Stimulated activated CD4-positive, alpha-beta T cell treated with anti-CD3 and anti-CD28 coated beads, Interleukin-1b, Interleukin-23, amount 100 ng/mL, for 4 hours (primary cell): ENCODE data around the gene SUGCT.

Experiments used
- DNase-seq, 2 donors: peaks; one replicate each; pipeline ENCODE4 v3.0.0-alpha.2; 2020; ENCODE audit warnings: low read depth in 2 of 2

Gene SUGCT

DNA sequence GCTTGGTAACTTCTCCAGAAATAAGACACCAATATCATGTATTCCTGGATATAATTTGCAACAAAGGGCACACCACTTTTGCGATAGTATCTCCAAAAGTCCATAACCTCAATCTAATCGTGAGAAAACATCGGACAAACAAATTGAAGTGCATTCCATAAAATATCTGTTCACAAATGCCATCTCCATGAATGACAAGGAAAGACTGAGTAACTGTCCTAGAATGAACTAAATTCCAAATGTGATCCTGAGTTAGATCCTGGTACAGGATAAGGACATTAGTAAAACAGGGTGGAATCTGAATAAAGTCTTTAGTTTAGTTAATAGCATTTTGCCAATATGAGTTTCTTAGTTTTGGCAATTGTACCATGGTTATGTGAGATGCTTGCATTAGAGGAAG is 384.2 kb downstream of the SUGCT start:
- no peak for DNase-seq

DNA sequence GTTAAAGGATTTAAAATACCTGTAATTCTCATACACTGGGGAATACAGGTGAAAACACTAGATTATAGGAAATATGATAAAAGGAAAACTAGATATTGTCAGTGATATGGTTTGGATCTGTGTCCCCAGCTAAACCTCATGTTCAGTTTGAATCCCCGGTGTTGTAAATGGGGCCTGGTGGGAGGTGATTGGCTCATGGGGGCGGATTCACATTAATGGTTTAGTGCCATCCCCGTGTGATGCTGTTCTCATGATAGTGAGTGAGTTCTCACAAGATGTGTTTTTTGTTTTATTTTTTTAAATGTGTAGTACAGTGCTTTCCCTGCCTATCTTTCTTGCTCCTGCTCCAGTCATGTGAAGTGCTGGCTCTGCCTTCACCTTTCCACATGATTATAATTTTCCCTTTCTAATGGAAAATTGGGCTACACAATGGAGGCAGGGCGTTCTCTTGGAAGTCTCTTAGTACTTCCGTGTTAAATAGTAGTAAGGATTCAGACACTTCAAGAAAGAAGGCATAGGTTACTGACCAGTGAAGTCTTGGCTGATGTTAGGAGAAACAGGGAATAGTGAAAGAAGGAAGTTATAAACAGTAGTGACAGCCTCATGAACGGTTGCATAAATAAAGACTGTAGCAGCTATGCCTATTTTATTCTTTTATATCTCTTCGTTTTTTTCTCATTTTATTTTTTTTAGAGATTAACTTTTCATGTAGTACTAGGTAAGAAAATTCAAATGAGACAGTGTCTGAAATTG is 386.4 kb downstream of the SUGCT start:
- no peak for DNase-seq

DNA sequence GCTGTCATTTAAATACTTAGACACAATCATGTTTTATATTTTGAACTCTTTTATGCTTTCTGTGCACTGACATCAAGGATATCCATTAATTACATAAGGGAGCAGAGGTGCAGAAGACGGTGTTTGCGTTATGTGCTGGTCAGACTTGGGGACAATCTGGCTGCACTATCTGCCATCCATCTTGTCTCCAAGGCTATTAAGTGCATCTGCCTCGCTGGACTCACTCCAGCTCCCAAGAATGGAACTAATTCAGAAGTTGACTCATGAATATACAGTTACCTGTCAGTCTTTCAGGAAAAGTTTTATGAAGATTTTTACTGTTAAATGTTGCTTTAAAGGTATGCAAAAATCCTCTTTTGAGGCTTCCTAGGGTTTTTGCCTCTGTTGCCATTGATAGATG is 391.0 kb downstream of the SUGCT start:
- DNase-seq: no peak

DNA sequence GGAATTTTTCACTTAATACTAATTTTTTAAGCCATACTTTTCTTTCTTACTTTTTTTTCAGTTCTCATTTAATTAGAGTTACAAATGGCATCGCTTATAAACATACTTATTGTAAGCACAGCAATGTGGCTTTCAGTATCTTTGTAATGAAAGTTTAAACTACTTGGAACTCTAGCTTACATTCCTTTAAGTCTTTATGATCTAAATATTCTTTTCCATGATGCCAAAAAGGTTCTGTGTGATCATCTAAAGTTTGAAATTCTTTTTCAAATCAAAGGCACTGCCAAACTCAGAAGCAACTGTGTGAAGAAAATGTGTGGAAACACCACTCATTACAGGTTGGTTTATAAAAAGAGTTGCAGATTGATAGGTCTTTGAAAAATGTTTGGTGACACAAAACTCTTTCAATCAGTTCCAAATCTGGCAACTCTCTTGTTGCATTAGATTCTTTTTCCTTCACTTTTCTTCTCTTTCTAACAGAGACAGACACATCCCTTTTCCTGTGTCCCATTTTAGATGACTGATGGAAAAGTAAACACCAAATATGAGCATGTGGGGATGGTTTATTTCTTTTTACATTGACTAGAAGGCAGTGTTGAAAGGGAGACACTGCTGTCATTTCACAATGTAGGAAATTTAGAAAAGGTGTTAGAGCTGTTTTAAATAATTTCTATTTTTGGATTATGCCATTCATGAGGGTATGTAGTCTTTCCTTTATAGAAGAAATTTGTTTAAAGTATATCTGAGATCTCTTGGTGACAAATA is 392.3 kb downstream of the SUGCT start:
- DNase-seq: no peak

DNA sequence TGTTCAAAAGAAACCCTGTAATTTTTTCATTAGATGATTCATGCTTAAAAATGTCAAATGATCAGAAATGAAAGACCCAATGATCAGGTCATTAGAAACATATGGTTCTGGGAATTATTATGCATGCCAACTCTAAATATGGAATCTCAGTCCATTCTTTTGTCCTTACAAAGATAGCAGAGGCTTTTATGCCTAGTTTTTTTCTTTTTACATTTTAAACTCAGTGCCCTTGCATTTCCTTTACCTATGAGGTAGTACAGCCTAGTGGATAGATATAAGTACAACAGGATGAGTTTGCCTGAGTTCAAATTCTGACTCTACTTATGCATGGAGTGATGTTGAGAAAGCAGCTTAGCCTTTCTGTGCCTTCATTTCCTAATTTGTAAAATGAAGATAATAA is 392.9 kb downstream of the SUGCT start:
- no peak for DNase-seq

DNA sequence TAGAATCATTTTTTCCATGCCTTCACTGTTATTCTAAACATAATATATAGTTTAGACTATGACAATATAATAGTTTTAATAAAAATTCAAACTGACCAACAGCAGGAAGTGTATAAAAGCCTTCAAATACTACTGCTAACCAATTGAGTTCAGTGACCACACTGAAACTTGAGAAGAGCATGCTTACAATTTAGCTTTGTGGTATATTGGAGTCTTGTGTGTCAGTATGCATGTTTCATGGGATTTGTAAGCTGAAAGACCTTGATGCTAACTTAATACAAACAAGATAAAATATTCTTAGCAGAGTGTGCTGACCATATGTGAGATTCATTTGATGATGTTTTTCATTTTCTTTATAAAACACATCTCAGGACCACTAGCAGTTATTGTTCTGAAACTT is 395.5 kb downstream of the SUGCT start:
- no peak for DNase-seq

DNA sequence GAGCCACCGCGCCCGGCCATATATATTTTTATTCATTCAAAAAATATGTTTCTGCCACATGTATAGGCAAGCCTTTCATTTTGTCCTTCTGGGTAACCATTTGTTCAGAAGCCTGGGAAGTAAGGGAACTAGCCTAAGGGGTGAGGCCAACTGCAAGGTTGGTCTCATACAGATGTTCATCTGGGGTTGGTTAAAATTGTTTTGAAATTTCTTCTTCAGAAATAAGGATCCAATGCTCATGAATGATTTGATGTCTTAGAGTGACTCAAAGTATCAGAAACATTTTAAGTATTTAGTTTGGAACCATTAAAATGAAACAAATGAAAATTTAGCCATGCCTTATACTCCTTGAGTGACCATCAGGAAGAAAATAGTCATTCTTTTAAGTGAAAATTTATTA is 397.2 kb downstream of the SUGCT start:
- DNase-seq: no peak

DNA sequence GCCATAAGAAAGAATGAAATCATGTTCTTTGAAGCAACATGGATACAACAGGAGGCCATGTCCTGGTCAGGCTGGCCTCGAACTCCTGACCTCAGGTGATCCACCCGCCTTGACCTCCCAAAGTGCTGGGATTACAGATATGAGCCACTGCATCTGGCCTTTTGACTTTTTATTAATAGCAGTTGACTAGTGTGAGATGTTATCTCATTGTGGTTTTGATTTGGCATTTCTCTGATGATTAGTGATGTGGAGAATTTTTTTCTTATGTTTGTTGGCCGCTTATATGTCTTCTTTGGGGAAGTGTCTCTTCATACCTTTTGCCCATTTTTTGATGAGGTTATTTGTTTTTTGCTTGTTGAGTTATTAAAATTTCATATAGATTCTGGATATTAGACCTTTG is 400.9 kb downstream of the SUGCT start:
- DNase-seq: no peak

DNA sequence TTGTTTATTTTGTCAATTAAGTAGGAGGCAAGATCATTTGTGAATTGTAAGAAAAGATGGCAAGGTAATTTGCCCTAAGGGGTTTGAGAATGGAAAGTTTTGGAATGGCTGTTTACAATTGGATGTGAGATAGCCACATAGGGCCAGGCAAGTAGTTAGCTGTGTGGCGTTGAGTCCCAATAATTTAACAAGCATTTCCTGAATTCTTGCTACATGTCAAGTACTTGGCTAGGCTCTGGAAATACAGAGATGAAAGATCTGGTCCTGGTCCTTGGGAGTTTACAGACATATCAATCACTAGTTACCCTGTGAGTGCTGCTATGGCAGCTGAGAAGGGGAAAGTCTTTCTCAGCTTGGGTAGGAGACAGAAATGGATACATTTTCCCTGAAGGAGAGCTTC is 401.6 kb downstream of the SUGCT start:
- DNase-seq: no peak

DNA sequence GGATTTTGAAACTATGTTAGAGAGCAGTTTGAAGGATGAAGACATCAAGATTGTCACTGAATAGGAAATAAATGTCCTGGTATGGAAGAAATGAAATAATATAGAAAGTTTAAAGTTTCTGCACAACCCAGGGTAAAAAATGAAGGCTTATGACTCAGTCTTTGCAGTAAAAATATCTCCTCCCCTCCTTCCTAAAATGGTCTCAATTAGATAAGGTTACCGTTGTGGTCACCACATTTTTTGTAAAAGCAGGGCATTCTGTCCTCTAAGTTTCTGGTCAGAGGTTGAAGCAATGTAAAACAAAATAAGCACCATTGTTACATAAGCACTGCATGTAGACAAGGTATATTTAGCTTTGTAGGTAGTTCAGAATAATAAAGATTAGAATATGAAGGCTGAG is 403.5 kb downstream of the SUGCT start:
- DNase-seq: no peak

DNA sequence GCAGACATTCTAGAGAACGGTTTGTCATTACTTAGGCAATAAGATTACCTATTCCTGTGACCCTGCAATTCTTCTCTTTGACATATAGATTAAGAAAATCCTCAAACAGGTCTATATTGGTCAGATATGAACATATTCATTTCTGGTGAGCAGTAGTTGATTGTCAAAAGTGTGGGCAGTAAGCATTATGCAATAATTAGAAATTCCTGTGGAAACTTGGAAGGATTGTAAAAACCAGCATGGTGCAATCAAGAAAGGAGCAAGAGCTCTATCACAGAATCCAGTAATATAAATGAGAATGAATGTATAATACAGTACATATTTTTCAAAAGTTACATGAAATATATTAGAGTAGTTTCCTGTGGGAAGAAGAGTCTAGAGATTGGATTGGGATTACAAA is 406.5 kb downstream of the SUGCT start:
- no peak for DNase-seq

DNA sequence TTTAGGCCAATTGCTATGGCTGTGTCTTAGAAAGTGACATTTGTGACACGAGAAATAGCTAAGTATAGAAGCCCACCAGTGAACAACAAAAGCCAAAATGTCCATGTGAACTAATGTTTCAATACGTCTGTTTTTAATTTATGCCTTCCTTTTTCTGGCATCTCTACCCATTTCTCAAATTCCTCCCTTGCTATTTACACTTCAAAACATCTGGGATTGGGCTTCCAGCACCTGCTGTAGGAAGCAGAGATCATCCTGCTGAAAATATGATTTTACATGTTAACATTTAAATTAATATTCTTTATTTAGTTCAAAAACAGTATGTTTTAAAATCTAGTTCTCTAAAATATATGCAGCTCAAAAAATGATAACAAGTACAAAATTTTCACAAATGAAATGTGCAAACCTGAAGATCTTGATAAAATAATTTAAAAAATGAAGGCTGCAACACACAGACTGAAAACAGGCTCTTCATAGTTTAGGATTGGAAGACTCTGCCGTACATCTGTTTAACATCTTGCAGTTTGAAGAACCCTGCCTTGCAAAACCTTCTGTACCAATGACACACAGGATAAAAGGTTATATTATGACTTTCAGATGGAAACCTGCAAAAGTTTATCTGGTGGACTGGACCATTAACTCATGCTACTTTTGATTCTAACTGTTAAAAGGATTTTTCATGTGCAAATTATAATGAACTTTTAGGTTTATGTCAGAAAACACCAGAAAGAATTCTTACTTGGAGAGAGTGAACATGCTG is 408.4 kb downstream of the SUGCT start:
- no peak for DNase-seq

DNA sequence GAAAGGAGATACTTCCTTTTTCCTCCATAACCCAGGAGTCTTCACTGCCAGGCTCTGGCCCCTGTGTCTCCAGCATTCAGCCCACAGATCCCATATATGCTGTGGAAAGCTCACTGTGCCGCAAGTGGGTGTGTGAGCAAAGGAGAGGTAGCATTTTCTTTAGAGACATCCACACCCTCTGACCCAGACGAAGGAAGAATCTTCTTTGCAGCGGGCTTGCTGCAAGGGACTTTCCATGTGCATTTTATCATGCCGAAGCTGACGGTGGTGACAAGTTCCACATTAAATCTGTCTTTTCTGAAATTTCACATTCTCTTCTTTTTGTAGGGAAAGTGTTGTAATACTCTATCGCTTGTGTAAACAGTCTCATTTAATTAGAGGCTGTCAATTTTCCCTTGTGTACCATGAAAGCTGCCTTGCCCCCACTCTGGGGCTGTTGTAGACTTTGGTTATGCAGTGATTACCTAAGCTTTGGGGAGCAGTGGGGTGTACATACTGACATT is 409.5 kb downstream of the SUGCT start:
- DNase-seq: no peak

DNA sequence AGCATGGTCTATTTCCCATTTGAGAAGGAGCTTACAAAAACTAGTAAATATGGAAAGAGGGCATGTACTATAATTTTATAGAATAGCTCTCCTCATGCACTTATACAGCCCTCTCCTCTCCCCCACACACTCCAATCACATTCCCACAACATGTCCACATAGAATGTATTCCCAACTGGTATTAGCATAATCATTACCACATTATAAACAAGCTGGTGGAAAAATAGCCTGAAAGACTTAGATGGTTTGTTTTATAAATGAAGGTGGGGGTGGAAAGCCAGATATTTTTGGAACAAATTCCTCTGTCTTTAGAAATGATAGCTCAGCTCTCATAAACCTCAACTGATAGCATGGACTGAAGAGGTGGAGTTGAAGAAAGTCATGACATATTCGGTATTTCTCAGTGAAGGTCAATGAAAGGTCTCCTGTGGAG is 410.1 kb downstream of the SUGCT start:
- DNase-seq: no peak

DNA sequence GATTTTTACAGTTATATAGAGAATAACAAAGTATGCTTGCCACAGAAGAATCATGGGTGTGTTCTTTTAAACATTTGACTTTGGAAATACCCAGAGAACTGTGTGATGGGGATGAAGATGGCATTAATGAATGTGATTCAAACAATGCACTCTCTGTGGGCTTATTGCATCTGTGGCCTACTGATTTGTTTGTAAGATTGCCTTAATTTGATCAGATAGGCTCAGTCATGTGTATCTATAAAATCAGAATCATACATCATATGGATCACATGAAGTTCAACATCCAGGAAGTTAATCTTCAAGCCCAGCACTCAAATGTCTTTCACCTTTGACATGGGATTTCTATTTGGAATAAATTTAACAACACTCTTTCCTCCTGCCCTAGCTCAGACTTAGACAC is 410.9 kb downstream of the SUGCT start:
- no peak for DNase-seq

DNA sequence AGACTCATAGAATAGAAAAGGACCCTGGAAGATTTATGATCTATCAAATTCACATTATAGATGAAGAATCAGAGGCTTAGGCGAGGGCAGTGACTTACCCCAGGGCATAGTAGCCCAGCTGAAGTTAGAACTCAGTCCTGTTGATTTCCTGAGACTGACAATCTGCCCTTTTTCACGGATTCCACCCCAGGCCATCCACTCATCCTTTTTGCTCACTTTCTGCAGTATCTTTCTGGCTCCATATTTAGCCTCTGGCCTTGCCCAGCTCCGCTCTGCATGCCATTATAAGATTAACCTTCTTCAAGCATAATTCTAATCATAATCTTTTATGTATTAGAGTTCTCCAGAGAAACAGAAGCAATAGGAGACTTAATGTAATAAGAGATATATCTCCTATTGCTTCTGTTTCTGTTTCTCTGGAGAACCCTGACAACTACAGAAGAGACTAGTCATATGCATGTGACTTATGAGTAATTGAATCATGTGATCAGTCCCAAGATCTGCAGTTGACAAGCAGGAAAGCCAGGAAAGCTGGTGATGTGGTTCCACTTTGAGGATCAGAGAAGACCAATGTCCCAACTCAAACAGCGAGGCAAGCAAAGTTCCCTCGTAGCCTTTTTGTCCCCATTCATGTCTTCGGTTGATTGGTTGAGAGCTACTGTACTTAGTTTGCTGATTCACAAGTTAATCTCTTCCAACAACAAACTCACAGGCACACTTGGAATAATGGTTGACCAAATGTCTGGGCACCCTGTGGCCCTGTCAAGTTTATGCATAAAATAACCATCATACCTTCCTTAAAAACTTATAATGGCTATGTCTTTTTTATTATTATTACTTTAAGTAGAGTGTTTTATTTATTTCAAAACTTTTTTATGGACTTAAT is 412.1 kb downstream of the SUGCT start:
- DNase-seq: no peak

DNA sequence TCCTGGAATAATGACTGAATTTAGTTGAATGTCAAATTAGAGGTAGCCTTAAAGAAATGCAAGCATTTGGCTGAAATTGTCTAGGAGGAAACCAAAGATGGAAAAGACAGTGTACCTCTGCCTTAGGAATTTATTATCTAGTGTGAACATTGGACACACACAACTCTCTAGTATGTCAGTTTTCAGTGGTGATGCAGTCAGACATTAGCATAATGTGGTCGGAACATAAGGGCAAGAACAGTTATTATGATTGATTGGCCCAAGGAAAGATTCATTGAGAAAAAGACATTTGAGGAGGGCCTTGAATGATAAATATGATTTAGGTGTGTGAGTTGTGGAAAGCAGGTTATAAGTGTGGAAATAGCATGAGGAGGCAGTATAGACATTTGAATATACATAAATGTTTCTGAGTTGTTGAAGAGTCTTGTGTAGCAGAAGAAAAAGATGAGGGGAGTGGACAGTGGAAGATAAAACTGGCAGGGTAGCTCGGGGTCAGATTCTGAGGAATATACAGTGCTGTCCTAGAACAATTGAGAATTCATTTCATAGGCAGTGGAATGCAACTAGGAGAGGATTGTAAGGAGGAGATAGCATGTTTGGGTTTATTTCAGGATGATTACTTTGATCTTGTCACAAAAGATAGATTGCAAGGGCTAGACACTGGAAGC is 414.7 kb downstream of the SUGCT start:
- no peak for DNase-seq

DNA sequence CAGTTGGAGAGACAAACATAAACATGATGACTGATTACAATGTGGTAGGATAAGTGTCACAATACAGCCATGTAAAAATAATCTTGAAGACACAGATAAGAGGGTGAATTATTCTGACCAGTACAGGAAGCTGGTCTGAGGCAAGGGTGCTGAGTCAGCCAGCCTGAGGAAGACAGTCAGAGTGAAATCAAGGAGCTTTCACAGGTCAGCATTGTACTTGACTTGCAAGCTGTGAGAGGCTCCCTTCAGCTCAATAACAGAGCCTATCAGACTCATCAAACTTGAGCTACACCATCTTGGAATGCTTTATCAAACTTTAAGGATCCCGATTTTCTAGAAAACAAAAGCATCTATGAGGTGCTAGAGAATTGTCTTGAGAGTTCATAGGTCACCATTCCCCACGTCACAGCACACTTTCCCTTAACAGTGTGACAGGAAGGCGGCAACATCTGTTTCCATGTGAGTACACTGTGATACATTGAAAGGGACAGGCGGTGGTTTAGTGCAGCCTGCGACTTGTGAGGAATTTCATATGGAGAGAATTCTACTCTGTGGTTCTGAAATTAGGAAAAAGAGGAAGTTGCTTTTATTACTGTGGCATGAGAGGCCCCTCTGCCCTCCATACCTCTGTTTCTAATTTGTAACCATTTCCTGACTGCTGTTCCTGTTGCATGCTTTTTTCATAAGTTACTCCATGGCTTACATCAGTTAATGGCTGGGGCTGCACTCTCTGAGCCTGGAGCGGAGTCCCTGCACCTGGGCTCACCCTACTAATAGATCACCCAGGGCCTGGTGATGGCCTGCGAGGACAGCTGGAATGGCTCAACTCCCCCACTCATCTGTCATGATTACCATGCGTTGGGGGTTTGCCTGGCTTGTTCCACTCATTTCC is 417.1 kb downstream of the SUGCT start:
- no peak for DNase-seq

DNA sequence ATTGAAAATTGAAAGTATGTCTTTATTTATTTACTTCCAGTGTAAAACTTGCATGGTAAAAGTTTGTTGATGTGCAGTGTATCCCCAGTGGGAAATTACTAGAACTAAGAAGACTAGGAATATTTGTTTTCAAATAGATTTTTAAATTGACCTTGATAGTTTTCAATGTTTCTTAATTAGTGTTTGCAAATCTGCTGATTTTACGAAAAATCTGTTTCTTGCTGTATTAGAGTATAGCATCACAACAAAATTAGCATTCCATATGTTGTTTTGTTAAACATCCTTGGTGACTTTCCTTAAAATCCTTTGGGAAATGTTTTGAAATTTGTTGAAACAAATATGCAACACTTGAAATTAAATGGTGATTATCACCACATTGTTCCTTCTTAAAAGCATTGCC is 425.9 kb downstream of the SUGCT start:
- DNase-seq: no peak

DNA sequence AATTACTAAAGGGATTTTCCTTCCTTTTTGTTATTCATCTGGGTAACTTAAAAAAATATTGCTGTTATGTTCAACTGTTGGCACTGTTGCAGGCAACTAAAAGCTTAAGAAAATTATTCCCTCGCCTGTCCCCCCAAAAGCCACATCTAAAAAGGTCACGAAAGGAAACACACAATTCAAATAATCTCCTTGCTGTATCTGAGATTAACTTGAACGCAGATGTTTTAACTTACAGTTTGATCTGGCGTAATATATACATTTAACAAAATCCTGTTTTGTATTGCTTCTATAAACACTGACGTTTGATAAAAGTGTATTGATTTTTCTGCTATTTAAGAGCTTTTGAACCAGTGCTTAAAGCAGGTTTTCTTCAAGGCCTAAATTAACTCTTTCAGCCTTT is 432.1 kb downstream of the SUGCT start:
- DNase-seq: no peak
